ENCODE measurements around the gene CSF3R.

- TF ChIP-seq CTCF (conservative IDR thresholded peaks at IDR 0.05; ENCODE audit: low read depth, low read length), result no peak
- no peak for TF ChIP-seq EZH2 (IDR thresholded peaks at IDR 0.05; ENCODE audit: low read length, unreplicated experiment)
- TF ChIP-seq EZH2phosphoT487 (IDR thresholded peaks at IDR 0.05; ENCODE audit: borderline replicate concordance, low read length), result no peak
Observed at GRCh38 chr1:36453051-36453450, 29.7 kb downstream of the CSF3R start.

Measured in PC-3 (cell line).